Keratinocyte (primary cell): ENCODE measurements around the gene USP33.

Experiments used
- CTCF ChIP-seq, 3 experiments: IDR thresholded peaks in 1 of 3; conservative IDR thresholded peaks in 1 of 3; optimal IDR thresholded peaks in 1 of 3; 2 replicates in 2 of 3; 3 replicates in 1 of 3; pipeline versions ENCODE3 to v1.5.1; 2011; ENCODE audit warnings: low read length in 3 of 3, mild to moderate bottlenecking in 3 of 3, moderate library complexity in 2 of 3, control low read depth in 1 of 3, inconsistent platforms in 1 of 3; ENCODE audit not compliant: insufficient read depth in 2 of 3; ENCODE audit errors: extremely low read depth in 1 of 3
- EZH2 ChIP-seq: IDR thresholded peaks from one replicate; pipeline ENCODE4 v1.6.1; 2012; ENCODE audit warnings: inconsistent platforms, mild to moderate bottlenecking, low read length, moderate library complexity

DNA sequence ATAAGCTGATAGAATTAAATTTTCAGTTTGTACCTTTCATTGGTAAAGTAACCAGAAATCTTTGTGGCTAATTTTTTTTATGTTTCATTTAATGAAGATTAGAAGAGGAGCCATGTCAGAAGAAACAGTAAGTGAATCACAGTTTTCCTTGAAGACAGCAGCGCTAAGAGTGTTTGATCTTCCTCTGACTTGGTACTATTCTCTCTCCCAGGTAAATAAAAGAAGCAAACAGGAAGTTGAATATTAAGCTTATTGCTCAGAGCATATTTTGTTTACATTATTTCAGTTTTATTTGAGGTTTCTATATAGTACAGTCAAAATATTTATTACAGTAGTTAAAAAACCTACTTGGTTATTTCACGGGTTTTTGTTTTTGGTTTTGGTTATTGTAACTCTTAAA, 23.5 kb upstream of the USP33 start:
- TF ChIP-seq EZH2 (no peak), CTCF (optimal IDR thresholded peaks at IDR 0.05 in 1 of 3, IDR thresholded peaks at IDR 0.05 in 1 of 3, conservative IDR thresholded peaks at IDR 0.05 in 1 of 3; ENCODE audit: extremely low read depth in 1 of 3, insufficient read depth in 2 of 3, low read length in 3 of 3) (no peak)
